Kidney (tissue), 14 donors: ENCODE measurements around the gene RNF152. TPM values are rescaled to one million over a fixed set of nuclear protein-coding genes. Genes with fewer than 3 reads are reported as not detected.

Experiments used
- DNase-seq, 5 donors: peaks; one replicate each; pipeline ENCODE4 v3.0.0-alpha.2; 2013 to 2020
- FAIRE-seq: peaks from 2 replicates; lab custom pipeline; 2012; peaks lifted over from hg19 to GRCh38; lab: Jason Lieb, UNC
- H3K27ac ChIP-seq, 2 donors: one replicate each; pipeline ENCODE4 v1.7.0; 2013; ENCODE audit warnings: low read depth in 2 of 2, low read length in 2 of 2, inconsistent platforms in 1 of 2
- H3K27me3 ChIP-seq: one replicate; pipeline ENCODE4 v1.7.1; 2013; ENCODE audit warnings: low read length, inconsistent platforms; ENCODE audit not compliant: control insufficient read depth, insufficient read depth
- H3K36me3 ChIP-seq, 3 donors: one replicate each; pipeline versions ENCODE4 v1.7.0 to v1.7.1; 2013; ENCODE audit warnings: low read length in 3 of 3, control low read depth in 1 of 3, inconsistent platforms in 1 of 3; ENCODE audit not compliant: insufficient read depth in 3 of 3, control insufficient read depth in 2 of 3
- H3K4me1 ChIP-seq, 3 donors: one replicate each; pipeline versions ENCODE4 v1.7.0 to v1.7.1; 2013; ENCODE audit warnings: low read length in 3 of 3, inconsistent platforms in 1 of 3, low read depth in 1 of 3; ENCODE audit not compliant: control insufficient read depth in 2 of 3, insufficient read depth in 2 of 3
- H3K4me3 ChIP-seq, 3 donors: one replicate each; pipeline versions ENCODE4 v1.7.0 to v1.8.1; 2013; ENCODE audit warnings: low read length in 3 of 3, control low read depth in 1 of 3, inconsistent platforms in 1 of 3
- H3K9ac ChIP-seq, 3 donors: one replicate each; pipeline versions ENCODE4 v1.7.0 to v1.7.1; 2013; ENCODE audit warnings: low read length in 3 of 3, control low read depth in 1 of 3, inconsistent platforms in 1 of 3
- H3K9me3 ChIP-seq, 3 donors: one replicate each; pipeline versions ENCODE4 v1.7.0 to v1.7.1; 2013; ENCODE audit warnings: low read length in 3 of 3, control low read depth in 1 of 3, inconsistent platforms in 1 of 3; ENCODE audit not compliant: control insufficient read depth in 2 of 3, insufficient read depth in 1 of 3
- intact Hi-C: fragments of 100-400 bp; cut with DNase I; formaldehyde crosslinking; loops from one replicate; pipeline ENCODE4 v1.11.1; 2022
- polyA plus RNA-seq: library from polyadenylated mRNA; stranded (reverse); fragments of 350-450 nt; fragmentation: Illumina TruSeq; extraction: RNeasy Lipid Tissue Mini Kit (QIAGEN cat#74804); gene quantifications from one replicate; pipeline ENCODE4 v1.2.3, GENCODE V29; 2014; ENCODE audit warnings: low read depth, low replicate concordance; ENCODE audit not compliant: insufficient read depth
- total RNA-seq: library from RNA; stranded (reverse); fragmentation: NEBNext Ultra II Directional; extraction: Animal tissue kit (Norgen Biotek cat#: 25700); gene quantifications from one replicate; pipeline ENCODE4 v1.2.1, GENCODE V29; 2021
- TF ChIP-seq, protein P1 (sequence below): IDR thresholded peaks from 3 replicates; pipeline ENCODE4 v1.5.1; 2012; ENCODE audit warnings: mild to moderate bottlenecking, moderate library complexity, borderline replicate concordance; ENCODE audit not compliant: insufficient read depth; ENCODE audit errors: extremely low read depth
- donor health status: control.
- donor health status: control.
- donor health status: control.
- donor health status: control.
- donor health status: control.
- donor health status: DM: yes; HTN: yes; CAD: no.
- donor health status: Normal renal cell carcinoma (clear cell type).

The RNF152 gene
- total and polyA plus RNA-seq, 2 donors from 2014 or later: 37.6 to 45.0 TPM

DNA sequence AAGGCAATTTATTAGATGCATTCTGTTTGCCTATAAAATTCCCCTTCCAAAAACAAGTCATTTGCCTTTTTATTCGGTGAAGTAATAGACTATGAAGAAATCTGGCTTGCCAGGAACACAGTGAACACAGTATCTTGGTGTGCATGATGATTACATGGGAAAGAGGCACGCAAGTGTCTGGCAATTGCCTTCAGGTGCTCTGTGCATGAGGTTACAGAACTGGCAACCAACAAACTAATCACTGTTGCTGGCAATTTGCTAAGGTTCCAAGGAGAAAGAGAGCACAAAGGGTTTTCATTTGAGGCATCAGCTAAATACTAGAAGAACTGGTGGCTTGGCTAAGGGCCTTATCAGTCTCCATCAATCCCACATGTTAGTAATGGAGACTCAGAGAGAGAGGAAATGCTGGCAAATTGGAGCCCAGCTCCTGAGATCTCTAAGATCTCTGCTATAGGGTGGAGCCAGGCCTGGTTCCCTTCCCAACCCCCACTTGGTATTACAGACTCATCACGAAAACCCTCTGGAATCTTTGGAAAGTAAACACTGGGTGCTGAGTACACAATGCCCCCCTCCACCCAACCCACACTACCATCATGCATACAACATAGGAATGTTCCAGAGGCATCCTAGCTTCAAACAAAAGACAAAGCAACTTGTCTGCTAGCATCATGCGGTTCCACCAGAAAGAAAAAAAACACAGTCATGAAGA, 10.4 kb downstream of the RNF152 start:
- TF ChIP-seq, protein P1, sequence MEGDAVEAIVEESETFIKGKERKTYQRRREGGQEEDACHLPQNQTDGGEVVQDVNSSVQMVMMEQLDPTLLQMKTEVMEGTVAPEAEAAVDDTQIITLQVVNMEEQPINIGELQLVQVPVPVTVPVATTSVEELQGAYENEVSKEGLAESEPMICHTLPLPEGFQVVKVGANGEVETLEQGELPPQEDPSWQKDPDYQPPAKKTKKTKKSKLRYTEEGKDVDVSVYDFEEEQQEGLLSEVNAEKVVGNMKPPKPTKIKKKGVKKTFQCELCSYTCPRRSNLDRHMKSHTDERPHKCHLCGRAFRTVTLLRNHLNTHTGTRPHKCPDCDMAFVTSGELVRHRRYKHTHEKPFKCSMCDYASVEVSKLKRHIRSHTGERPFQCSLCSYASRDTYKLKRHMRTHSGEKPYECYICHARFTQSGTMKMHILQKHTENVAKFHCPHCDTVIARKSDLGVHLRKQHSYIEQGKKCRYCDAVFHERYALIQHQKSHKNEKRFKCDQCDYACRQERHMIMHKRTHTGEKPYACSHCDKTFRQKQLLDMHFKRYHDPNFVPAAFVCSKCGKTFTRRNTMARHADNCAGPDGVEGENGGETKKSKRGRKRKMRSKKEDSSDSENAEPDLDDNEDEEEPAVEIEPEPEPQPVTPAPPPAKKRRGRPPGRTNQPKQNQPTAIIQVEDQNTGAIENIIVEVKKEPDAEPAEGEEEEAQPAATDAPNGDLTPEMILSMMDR: no peak
- no peak overlapping the region for H3K4me3 ChIP-seq
- peaks cover 0 to 7% (median 4%) of the 10 kb centered on the region in 3 donors for H3K4me1 ChIP-seq
- FAIRE-seq (no peak), DNase-seq (no peak)
- no peak overlapping the region for H3K27ac ChIP-seq
- H3K36me3 ChIP-seq: peaks cover 0 to 39% (median 17%) of the 10 kb centered on the region in 3 donors
- H3K27me3 ChIP-seq: no peaks in the 10 kb centered on the region
- H3K9ac ChIP-seq: no peak overlapping the region
- intact Hi-C loops: loop anchor here (10.0 kb wide), 1 partner anchor 248 kb away; no protein-coding TSS in a partner anchor
- H3K9me3 ChIP-seq: no peaks in the 10 kb centered on the region

DNA sequence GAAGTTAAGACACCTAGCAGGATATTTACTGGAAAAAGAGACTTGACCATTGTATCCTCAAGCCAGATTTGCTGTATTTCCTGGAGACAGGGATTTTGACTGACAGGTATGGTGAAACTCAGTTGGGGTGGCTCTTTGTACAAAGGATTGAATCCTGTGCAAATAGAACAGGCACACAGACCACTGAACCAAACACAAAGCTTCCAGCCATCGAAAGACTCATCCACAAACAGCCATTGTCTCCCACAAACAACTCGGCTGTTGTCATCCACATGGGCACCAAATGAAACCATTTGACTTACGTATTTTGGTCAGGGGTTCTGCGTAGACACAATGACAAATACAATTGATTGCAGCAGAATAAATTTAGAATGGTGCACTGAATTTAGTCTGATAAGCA, 15.9 kb downstream of the RNF152 start:
- intact Hi-C loops: no loop called here
- Histone ChIP-seq H3K27ac (no peak overlapping the region), H3K4me1 (peaks cover 0 to 10% (median 9%) of the 10 kb centered on the region in 3 donors), H3K27me3 (no peaks in the 10 kb centered on the region), H3K4me3 (no peak overlapping the region), H3K9me3 (no peaks in the 10 kb centered on the region), H3K9ac (no peak overlapping the region), H3K36me3 (peaks cover 0 to 34% (median 16%) of the 10 kb centered on the region in 3 donors)
- DNase-seq: no peak
- TF ChIP-seq, protein P1: no peak
- FAIRE-seq: no peak

DNA sequence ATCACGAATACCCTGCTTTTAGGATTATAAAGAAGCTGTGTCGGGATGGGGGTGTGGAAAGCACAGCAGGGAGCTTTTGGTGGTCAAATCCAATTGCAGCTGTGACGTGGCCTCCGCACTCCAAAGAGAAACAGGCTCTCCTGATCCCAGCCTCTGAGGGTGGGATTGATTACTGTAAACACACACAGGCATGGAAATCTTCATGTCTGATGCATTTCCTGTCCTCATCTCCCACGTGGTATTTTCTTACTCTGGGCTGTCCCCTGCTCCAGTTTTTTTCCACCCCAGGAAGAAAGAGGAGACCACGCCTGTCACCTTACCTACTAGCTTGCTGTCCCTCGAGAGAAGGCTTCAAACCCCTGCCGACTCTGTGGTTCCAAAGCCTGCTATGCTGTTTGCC, 22.7 kb downstream of the RNF152 start:
- TF ChIP-seq, protein P1: no peak
- intact Hi-C loops: no loop called here
- DNase-seq (peak in 3 of 5 donors; percentile 32 to 70 (median 61)), FAIRE-seq (no peak)
- H3K27ac ChIP-seq: peak overlapping the region in 1 of 2 donors; percentile 30
- H3K36me3 ChIP-seq: peaks cover 0 to 25% (median 12%) of the 10 kb centered on the region in 3 donors
- peaks cover 0 to 19% (median 13%) of the 10 kb centered on the region in 3 donors for H3K4me1 ChIP-seq
- H3K9ac ChIP-seq: no peak overlapping the region
- H3K27me3 ChIP-seq: no peaks in the 10 kb centered on the region
- no peaks in the 10 kb centered on the region for H3K9me3 ChIP-seq
- no peak overlapping the region for H3K4me3 ChIP-seq
